UCSD-AML1 (cell line): ENCODE data around the gene RBM19.
"Not testable (repeated sequence)": the region's sequence is repeated elsewhere in the genome, so short reads cannot be mapped to it uniquely, and the experiment has no call there.

Source experiments
- DNase-seq: peaks from one replicate; lab custom pipeline; 2025; ENCODE audit not compliant: unreplicated experiment; lab: John Stamatoyannopoulos, UW

RBM19 gene

GRCh38 chr12:113965951-113966797 lies at the start of gene RBM19:
Gene RBM19, minus strand, starts transcription at chr12:113966325. Its CDS starts 98 bp downstream, at chr12:113966227.
- peak; percentile 97 for DNase-seq

GRCh38 chr12:114015851-114016250 lies 49.7 kb upstream of the RBM19 start:
- DNase-seq, result no peak

GRCh38 chr12:114013575-114014345 lies 47.6 kb upstream of the RBM19 start:
- DNase-seq, result no peak

GRCh38 chr12:114012744-114013431 lies 46.8 kb upstream of the RBM19 start:
- no peak for DNase-seq

GRCh38 chr12:114011711-114012110 lies 45.6 kb upstream of the RBM19 start:
- no peak for DNase-seq

- DNase-seq, result no peak
These were observed 40.6 kb upstream of the RBM19 start for GRCh38 chr12:114006482-114007425.

- no peak for DNase-seq
These were observed 38.3 kb upstream of the RBM19 start for GRCh38 chr12:114004402-114004801.

GRCh38 chr12:114003286-114003685 lies 37.2 kb upstream of the RBM19 start:
- DNase-seq, result no peak

- DNase-seq, result no peak
These were observed 35.6 kb upstream of the RBM19 start for GRCh38 chr12:114001511-114002340.

- no peak for DNase-seq
These were observed 34.7 kb upstream of the RBM19 start for GRCh38 chr12:114000861-114001260.

GRCh38 chr12:114000261-114000660 lies 34.1 kb upstream of the RBM19 start:
- not testable (repeated sequence) for DNase-seq

- DNase-seq, result no peak
These were observed 31.2 kb upstream of the RBM19 start for GRCh38 chr12:113997365-113997764.

GRCh38 chr12:113996026-113996425 lies 29.9 kb upstream of the RBM19 start:
- no peak for DNase-seq

GRCh38 chr12:113994051-113994450 lies 27.9 kb upstream of the RBM19 start:
- DNase-seq, result no peak

- DNase-seq, result not testable (repeated sequence)
These were observed 26.6 kb upstream of the RBM19 start for GRCh38 chr12:113992751-113993150.

GRCh38 chr12:113991224-113992044 lies 25.3 kb upstream of the RBM19 start:
- DNase-seq, result no peak

- no peak for DNase-seq
These were observed 24.4 kb upstream of the RBM19 start for GRCh38 chr12:113990250-113991223.
